ENCODE data around the gene ARSG.
"Not testable (repeated sequence)": the region's sequence is repeated elsewhere in the genome, so short reads cannot be mapped to it uniquely, and the experiment has no call there.

Gene ARSG

DNA sequence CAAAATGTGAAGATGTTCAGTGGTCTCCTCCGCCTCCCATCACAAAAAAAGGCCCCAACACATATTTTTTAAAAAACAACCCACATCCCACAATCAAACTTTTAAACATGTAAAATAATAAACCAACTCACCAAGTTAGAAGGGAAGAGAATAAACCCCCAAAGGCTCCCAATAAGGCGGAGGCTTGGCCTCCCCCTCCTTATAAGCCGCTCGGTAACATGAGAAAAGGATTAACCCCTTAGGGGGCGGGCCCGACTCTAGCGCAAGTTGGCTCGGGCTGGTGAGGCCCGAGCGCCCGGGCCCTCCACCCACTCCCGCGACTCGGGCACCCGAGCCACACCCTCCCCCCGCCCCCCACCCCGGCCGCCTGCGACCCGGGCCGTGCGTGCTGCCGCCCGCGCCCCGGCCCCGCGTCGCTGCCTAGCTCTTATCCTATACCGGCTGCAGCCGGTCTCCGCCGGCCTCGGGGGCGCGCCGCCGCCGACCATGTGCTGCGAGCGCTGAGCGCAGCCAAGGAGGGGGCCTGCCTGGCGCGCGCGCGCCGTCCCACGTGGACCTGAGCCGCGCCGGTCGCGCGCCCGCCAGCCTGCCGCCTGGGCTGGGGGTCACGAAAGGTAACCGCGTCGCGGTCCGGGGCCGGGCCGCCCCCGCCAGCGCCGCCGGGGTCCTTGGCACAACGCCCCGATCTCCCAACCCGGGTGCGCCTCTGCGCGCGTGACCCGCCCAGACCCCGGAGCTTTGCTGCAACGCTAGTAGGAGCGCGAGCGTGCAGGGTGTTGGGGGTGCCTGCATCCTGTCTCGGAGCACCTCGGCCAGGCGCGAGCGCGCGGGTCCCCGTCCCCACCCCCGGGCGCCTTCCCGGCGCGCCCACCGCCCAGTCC is at the start of gene ARSG, which contains the start of gene SLC16A6:
ARSG (plus strand) TSS at position 541 of the 881 bp plus-strand sequence. CDS start 15,999 bp downstream, outside the sequence.
SLC16A6 (minus strand) TSS at position 173 of the 881 bp plus-strand sequence. CDS start 12,807 bp downstream, outside the sequence.
- peak; percentile 85 for DNase-seq

GRCh38 chr17:68246271-68247028 is 44.8 kb upstream of the ARSG start:
- no peak for DNase-seq

DNA sequence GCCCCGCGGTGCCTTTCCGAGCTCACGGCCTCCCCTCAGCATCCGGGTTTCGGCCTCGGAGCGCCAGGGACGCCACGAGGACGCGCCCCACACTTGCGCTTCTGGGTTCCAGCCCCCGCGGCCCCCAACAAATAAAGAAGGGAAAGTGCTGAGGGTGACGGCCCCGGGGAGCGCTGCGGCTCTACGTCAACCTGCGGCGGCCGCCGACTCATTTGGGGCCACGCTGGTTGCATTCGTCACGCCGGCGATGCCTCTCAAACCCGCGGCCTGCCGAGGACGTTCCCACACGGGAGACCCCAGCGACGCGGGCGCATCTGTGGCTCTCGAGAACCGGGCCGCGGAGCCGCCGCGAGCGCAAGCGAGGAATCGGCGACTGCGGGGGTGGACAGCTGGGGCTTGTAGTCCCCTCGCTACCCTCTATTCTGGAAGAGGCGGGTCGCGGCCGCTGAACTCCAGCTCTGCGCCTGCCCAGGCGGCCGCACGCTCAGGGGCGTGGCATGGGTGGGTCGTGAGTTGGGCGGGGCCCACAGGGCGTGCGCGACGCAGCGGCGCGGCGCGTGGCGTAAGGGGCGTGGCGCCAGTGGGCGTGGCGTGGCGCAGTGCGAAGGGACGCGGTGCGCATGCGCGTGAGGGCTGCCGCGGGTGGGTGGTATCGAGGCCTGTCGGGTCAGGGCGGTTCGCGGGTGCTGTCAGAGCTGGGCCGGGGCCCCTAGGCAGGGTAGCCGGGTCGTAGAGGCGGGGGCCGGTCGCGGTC is 43.7 kb upstream of the ARSG start, which contains the start of gene AMZ2:
AMZ2 (plus strand) TSS at position 599 of the 754 bp plus-strand sequence. CDS start 2,145 bp downstream, outside the sequence.
- peak; percentile 99 for DNase-seq

DNA sequence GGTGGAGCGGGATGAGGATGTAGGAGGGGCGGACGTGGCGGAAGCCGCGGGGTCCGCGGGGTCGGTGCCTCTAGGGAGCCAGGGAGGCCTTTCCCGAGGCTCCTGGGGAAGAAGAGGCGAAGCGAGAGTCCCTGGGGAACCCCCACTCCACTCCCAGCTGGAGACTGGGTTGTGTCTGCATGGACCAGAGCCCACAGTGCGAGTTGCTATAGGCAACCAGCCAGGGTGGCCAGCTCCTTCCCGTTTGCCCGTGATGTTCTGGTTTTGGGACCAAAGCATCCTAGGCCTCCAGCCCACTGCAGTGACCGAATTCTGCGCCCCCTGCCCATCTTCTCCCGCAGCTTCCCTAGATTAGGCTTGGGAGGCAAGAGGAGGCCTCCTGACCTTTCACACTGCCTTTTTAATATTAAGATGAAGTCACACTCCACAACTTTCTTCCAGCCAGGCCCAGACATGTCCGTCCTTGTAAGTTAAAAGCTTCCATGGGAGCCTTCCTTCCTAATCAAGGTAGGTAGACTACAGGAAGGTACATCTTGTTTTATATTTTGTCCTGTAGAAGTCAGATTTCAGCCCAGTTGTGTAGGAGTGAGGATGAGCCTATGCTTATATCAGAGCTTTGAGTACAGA is 43.0 kb upstream of the ARSG start:
- no peak for DNase-seq

GRCh38 chr17:68248891-68249290 is 42.4 kb upstream of the ARSG start:
- no peak for DNase-seq

GRCh38 chr17:68249354-68249765 is 41.9 kb upstream of the ARSG start:
- DNase-seq, result no peak

DNA sequence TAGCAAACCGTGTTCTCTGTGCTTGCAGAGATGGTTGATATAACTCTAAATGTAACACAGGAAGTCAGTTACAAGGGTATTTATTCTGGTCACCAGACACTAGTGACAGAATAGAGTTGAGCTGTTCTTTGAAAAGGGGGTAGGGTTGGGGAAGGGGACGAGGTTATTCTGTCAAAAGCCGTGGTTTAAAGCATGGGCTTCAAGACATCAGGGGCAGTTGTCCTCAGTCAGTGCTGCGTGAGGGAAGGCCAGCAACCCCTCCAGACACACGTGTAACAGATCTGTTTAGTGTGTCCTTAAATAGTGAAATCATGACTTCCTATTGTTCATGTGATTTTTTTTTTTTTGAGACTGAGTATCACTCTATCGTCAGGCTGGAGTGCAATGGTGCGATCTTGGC is 37.9 kb upstream of the ARSG start:
- not testable (repeated sequence) for DNase-seq

DNA sequence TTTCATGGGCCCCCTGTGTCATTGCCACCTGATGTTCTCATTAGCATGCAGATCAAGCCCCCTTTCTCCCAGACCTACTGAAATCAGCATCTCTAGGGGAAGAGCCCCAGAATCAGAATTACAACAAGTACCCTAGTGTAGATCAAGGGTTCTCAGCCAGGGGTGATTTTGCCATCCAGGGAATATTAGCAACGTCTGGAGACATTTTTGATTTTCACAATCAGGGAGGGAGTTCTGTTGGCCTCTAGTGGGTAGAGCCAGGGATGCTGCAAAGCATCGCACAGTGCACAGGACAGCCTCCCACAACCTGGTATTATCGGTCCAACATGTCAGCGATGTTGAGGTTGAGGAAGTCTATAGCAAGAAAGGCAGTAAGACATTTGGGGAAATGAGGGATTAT is 36.1 kb upstream of the ARSG start:
- DNase-seq, result no peak

DNA sequence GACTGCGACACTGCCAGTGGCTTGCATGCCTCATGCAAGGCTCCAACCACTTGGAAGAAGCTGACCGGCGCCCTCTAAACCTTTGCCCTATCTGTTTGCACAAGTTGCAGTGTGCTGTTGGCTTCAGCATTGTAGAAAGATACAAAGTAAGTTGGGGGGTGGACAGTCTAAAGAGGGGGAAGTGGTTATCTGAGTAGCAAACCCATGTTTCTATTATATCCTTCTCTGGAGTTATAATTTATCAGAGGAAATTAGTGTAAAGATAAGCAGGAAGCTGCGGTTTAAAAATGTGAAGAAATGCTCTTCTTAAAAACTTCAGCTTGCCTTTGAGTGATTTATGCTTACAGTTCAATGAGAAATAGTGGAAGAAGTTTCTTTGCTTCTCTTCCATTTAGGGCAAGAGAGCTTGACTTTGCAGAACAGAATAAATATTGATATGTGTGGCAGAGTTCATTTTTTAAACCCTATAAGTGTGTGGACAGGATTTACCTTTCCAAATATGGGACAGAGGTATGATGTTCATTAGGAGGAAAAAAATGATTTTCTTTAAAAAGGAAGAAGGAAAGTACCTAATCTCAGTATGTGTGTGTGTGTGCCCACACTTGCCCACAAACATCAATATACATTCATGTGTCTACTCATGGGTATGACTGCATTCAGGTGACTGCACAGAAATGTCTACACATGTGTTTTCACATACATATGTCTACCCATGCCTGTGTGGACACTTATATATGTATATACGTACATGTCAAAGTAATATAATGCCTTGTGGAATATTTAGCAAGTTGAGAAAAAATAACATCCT is 35.4 kb upstream of the ARSG start:
- no peak for DNase-seq

DNA sequence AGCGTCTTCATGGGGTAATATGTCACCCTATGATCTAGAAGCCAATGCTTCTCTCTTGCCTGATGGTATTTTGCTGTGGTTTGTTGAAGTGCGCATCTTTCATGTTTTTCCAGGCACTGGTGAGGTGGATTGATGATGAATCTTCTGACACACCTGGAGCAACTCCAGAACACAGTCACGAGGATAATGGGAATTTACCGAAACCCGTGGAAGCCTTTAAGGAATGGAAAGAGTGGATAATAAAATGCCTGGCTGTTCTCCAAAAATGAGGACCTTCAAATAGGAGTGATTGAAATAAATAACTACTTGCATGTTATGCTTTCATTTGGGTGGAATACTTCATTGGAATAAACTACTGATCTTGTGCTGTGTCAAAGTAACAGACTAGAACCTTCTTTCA is 34.6 kb upstream of the ARSG start:
- not testable (repeated sequence) for DNase-seq

GRCh38 chr17:68257934-68258333 is 33.4 kb upstream of the ARSG start:
- no peak for DNase-seq

DNA sequence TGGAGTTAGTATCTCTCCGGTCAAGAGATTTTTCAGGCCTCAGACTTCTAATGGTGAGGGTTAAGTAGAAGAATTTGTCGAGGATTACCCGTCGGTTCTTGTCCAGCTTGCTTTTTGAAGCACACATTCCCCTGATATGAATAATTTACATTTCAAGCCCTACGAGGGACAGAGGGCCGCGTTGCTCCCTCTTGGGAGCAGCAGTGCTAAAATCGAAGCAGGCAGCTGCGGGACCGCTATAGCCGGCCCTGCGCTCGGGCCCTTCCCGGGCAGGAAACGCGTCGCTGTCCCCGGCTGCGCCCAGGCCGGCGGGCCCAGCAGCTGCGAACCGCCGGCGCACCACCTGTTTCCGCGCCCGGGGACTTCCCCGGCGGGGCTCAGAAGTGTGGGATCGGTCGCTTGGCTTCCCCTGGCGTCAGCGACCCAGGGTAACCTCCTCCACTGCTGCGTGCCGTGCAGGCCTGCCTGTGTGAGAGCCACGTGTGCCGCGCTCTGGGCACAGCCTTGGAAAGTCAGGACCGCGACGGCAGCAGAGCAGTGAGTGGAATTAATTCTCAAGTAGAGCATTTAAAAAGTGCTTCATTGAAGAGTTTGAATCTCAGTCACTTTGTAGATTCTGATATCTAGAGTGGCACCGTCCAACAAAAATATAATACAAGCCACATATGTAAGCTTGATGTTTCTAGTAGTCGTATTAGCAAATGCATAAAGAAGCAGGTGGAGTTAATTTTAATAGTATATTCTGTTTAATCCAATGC is 32.2 kb upstream of the ARSG start:
- peak; percentile 78 for DNase-seq

GRCh38 chr17:68259648-68259951 is 31.7 kb upstream of the ARSG start:
- DNase-seq, result peak; percentile 40

GRCh38 chr17:68260051-68260762 is 31.1 kb upstream of the ARSG start:
- peak; percentile 34 for DNase-seq

DNA sequence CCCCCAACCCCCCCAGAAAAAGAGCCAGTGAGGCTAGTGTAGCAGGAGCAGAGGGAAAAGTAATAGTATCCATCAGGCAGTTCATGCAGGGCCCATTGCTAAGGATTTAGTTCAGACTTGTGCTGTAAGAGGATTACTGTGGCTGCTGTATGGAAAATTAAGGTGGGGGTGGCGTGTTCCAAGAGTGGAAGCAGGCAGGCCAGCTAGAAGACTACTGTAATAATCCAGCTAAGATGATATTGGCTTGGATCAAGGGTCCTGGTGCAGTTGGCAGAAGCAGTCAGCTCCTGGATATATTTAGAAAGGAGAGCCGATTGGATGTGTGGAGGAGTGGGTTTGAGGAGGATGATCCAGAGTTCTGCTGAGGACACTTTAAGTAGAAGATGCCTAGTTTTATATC is 28.8 kb upstream of the ARSG start:
- not testable (repeated sequence) for DNase-seq

DNA sequence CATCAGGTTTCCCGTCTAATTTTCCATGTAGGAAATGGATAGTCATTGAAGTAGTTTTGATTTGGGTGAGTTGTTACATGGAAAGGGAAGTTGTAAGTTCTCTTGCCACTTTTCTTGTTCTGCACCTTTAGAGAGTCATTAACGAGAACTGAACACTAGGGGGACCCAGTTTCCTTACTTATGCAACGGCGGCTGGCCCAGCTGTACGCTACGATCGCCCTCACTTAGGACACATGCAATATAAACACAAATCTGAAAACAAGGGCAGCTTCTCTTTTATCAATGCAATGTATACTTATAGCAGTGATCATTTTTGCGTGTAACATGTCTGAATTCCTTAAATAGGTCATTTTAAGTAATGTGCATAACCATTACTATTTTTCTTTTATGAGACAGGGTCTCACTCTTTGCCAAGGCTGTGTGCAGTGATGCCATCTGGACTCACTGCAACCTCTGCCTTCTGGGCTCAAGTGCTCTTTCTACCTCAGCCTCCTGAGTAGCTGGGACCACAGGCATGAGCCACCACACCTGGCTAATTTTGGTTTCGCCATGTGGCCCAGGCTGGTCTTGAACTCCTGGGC is 28.1 kb upstream of the ARSG start:
- DNase-seq, result peak; percentile 61

DNA sequence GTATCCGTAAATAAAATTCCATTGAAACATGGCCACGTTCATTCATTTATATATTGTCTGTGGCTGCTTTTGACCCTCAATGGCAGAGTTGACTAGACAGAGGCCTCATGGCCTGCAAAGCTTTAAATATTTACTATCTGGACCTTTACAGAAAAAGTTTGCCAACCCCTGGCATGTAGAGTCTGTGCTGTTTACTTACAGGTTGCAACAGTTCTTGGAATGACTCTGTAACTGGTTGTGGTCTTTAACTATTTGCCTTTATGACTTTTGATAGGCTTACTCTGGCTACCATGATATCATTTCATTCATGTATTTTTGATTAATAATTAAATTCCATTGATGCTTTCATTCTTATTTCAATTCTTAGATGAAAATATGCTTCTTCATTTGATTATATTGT is 25.5 kb upstream of the ARSG start:
- DNase-seq, result not testable (repeated sequence)

DNA sequence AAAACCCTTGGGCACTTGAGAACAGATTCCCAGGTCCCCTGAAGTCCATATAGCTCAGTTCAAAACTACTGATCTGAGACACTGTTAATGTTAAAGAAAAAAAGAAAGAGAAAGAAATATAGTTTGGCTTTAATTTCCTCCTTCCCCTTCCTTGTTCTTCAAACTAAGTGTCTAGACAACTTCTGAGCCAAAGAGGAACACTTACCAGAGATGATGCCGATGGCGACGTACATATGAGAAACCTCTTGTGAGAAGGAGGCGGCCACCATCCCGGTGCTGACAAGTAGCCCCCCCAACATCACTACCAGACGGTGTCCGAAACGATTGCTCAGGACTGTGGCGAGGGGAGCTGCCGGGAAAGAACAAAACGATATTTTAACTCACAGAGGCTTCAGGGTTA is 17.6 kb upstream of the ARSG start:
- DNase-seq, result no peak

GRCh38 chr17:68276339-68276738 is 15.0 kb upstream of the ARSG start:
- DNase-seq, result not testable (repeated sequence)

GRCh38 chr17:68277807-68278206 is 13.5 kb upstream of the ARSG start:
- no peak for DNase-seq

Measured in retina (tissue), 1 donor.